Measurements from ENCODE around the gene TSSC4.

- TF ChIP-seq EP300 (IDR thresholded peaks at IDR 0.05; ENCODE audit: low read depth in 2 of 2, low read length in 2 of 2) (no peak), EP300 (CRISPR knock-in tag; IDR thresholded peaks at IDR 0.05; ENCODE audit: borderline replicate concordance) (no peak), SRF (IDR thresholded peaks at IDR 0.05; ENCODE audit: low read depth, low read length) (no peak)
Measured at GRCh38 chr11:2406878-2407410, 6.4 kb downstream of the TSSC4 start.

Measured in HepG2 (cell line).